NCI-H2107 treated with DMSO at 0.1 percent for 48 hours (cell line): ENCODE results near the gene NDUFB3.

Experiments used
- DNase-seq: peaks from one replicate; lab custom pipeline; 2025; ENCODE audit not compliant: unreplicated experiment; lab: John Stamatoyannopoulos, UW

Gene NDUFB3

DNA sequence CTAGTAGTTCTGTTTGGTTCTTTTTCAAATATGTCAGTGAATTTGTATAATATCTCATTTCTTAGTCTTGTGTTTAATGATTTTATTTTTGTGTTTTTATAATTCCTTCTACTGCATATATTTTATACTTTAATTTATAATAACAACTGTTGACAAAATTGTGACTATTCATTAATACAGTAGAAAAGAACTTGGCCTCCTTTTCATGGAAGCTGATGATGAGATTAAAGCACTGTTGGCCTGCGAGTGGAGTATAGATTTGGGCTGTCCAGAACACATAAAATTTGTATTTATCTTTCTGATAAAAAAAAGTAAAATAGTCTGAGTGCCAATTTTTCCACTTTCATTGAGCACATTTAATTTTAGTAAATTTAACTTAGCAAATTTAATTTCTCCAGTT, 56.2 kb downstream of the NDUFB3 start:
- no peak for DNase-seq

DNA sequence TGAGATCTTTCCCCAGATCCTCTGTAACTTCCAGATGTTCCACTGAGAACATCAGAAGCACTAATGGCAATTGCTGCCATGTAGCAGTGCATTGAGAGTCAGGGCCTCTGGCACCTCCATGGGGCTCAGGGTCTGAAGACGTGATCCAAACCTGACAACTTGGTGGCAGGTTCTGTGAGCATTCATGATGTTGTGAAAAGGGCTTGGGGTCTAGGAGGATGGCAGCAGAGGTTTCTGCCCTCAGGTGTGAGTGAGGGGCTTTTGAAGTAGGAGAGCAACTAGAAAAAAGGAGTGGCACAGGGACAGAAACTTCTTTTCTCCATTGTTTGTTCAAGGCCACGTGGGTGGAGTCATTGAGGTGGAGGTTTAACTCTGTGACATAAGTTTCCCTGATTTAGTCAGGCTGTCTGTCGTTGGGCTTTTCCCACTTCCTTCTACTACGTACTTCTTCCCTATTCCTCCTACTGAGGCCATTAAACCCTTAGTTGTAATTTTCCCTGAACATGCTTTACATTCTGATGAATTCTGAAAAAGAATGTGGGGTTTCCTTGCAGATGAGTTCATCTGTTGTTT, 57.2 kb downstream of the NDUFB3 start:
- DNase-seq: no peak

DNA sequence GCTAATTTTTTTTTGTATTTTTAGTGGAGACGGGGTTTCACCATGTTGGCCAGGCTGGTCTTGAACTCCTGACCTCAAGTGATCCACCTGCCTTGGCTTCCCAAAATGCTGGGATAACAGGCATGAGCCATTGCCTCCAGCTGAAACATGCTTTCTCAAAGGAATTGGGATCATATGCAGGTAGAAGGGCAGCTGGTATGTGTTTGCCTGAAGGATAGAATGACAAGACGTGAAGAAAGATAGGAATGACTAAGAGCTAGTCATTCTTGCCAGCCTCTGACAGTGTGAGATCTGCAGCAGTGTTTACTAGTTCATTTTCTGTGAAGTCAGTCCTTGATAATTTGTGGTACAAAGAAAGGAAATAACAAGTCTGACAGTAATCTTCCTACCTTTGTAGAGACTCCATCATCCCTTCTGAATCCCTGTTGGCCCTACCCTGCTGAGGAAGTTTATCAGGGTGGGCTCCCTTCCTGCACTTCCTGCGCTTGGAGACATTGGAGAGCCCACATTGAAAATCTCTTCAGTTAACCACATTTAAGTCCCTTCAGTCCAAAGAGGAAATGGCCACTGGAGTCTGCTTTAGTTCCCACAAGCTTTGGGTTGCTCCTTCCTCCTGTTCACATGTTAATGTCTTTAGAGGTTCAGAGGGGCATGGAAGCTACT, 58.9 kb downstream of the NDUFB3 start:
- no peak for DNase-seq

DNA sequence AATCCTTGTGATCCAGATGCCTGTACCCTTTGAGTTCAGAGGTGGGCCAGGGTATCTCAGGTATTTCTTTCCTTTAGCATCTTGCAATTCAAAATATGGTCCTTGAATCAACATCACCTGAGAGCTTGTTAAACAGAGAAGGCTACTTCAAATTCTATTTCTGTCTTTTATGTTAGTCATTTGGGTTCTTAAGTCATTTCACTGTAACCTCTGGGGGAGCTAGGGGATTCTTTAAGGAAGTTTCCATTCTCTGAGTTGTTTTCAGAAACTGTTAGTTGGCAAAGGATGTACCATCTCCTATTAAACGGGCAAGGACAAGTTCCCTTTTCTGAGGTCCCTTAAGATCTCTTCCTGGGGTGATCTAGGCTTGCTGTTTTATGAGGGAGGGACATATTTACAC, 60.7 kb downstream of the NDUFB3 start:
- no peak for DNase-seq
